IMR-90 (cell line): Measurements from ENCODE around the gene SLC17A8.

ENCODE experiments used
- BHLHE40 ChIP-seq: fragments of 150-350 bp; IDR thresholded peaks from 2 replicates; pipeline ENCODE4 v1.6.1; 2016; ENCODE audit warnings: mild to moderate bottlenecking, low read depth, low read length
- CHD1 ChIP-seq: IDR thresholded peaks from 2 replicates; pipeline ENCODE4 v1.6.1; 2012; ENCODE audit warnings: low read depth, low read length, improper control_type of control experiment
- CTCF ChIP-seq: conservative IDR thresholded peaks from 2 replicates; pipeline ENCODE4 v1.5.1; 2012; ENCODE audit warnings: mild to moderate bottlenecking, low read depth, low read length, improper control_type of control experiment
- FOS ChIP-seq: fragments of 150-350 bp; IDR thresholded peaks from 2 replicates; pipeline ENCODE4 v1.6.1; 2016; ENCODE audit warnings: low read depth, low read length
- MAZ ChIP-seq: IDR thresholded peaks from 2 replicates; pipeline ENCODE4 v1.6.1; 2012; ENCODE audit warnings: low read depth, mild to moderate bottlenecking, low read length, improper control_type of control experiment, moderate library complexity, borderline replicate concordance
- MXI1 ChIP-seq: IDR thresholded peaks from 2 replicates; pipeline ENCODE4 v1.6.1; 2012; ENCODE audit warnings: low read depth, mild to moderate bottlenecking, low read length, moderate library complexity, borderline replicate concordance
- POLR2A ChIP-seq: IDR thresholded peaks from 2 replicates; pipeline ENCODE4 v1.6.1; 2012; ENCODE audit warnings: mild to moderate bottlenecking, low read depth, low read length
- RAD21 ChIP-seq: IDR thresholded peaks from 2 replicates; pipeline ENCODE4 v1.6.1; 2012; ENCODE audit warnings: low read length, improper control_type of control experiment
- RCOR1 ChIP-seq: IDR thresholded peaks from 2 replicates; pipeline ENCODE4 v1.6.1; 2012; ENCODE audit warnings: mild to moderate bottlenecking, low read length, improper control_type of control experiment; ENCODE audit not compliant: insufficient replicate concordance
- RFX5 ChIP-seq: IDR thresholded peaks from 2 replicates; pipeline ENCODE4 v1.8.0; 2012; ENCODE audit warnings: low read depth, mild to moderate bottlenecking, low read length, moderate library complexity
- SMC3 ChIP-seq: fragments of 150-350 bp; IDR thresholded peaks from 2 replicates; pipeline ENCODE4 v1.6.1; 2016; ENCODE audit warnings: low read depth, mild to moderate bottlenecking, antibody characterized with exemption, low read length, moderate library complexity

- TF ChIP-seq RAD21 (no peak), CTCF (no peak), SMC3 (no peak), BHLHE40 (no peak), POLR2A (no peak), RCOR1 (no peak), MXI1 (no peak), RFX5 (no peak), MAZ (no peak), CHD1 (no peak), FOS (no peak)
These were observed 46.6 kb downstream of the SLC17A8 start for GRCh38 chr12:100403446-100403845.
